Loucy (cell line): ENCODE results near the gene ATP5PB.

Experiments
- H2AFZ ChIP-seq: fragments of 200-600 bp; sonication (generic); 2 replicates; pipeline ENCODE4 v1.6.0; 2016; ENCODE audit warnings: antibody characterized with exemption, mild to moderate bottlenecking, low read length, moderate library complexity
- H3F3A ChIP-seq: fragments of 200-600 bp; 2 replicates; pipeline ENCODE4 v1.6.0; 2016; ENCODE audit warnings: antibody characterized with exemption, low read depth, mild to moderate bottlenecking
- H3K27me3 ChIP-seq: fragments of 200-600 bp; sonication (generic); 2 replicates; pipeline ENCODE4 v1.6.1; 2014; ENCODE audit warnings: low read length, mild to moderate bottlenecking; ENCODE audit not compliant: insufficient read depth, poor library complexity, severe bottlenecking
- H3K36me3 ChIP-seq: fragments of 200-600 bp; sonication (generic); 2 replicates; pipeline ENCODE4 v1.6.1; 2016; ENCODE audit warnings: low read length; ENCODE audit not compliant: insufficient read depth
- H3K4me1 ChIP-seq: fragments of 200-600 bp; sonication (generic); 2 replicates; pipeline ENCODE4 v1.5.1; 2014; ENCODE audit warnings: low read length, mild to moderate bottlenecking; ENCODE audit not compliant: insufficient read depth, poor library complexity, severe bottlenecking
- H3K4me2 ChIP-seq: fragments of 200-600 bp; sonication (generic); 2 replicates; pipeline ENCODE4 v1.6.0; 2014; ENCODE audit warnings: antibody characterized with exemption, low read length, low read depth, mild to moderate bottlenecking; ENCODE audit not compliant: poor library complexity, severe bottlenecking
- H3K4me3 ChIP-seq: fragments of 200-600 bp; sonication (generic); 2 replicates; pipeline ENCODE4 v1.5.1; 2014; ENCODE audit warnings: low read length, mild to moderate bottlenecking, mixed read lengths; ENCODE audit not compliant: poor library complexity, severe bottlenecking
- H3K79me2 ChIP-seq: fragments of 200-600 bp; sonication (generic); 2 replicates; pipeline ENCODE4 v1.6.1; 2014; ENCODE audit warnings: low read length; ENCODE audit not compliant: insufficient read depth
- H3K9ac ChIP-seq: fragments of 200-600 bp; sonication (generic); 2 replicates; pipeline ENCODE4 v1.6.0; 2014; ENCODE audit warnings: mild to moderate bottlenecking, low read depth, low read length, moderate library complexity; ENCODE audit not compliant: poor library complexity, severe bottlenecking
- H3K9me2 ChIP-seq: fragments of 200-600 bp; sonication (generic); replicated peaks from 2 replicates; pipeline ENCODE4 v1.6.1; 2016; ENCODE audit warnings: low read depth, low read length, mixed read lengths
- H3K9me3 ChIP-seq: fragments of 200-600 bp; sonication (generic); 2 replicates; pipeline ENCODE4 v1.6.1; 2014; ENCODE audit warnings: mild to moderate bottlenecking, antibody characterized with exemption, low read length, low read depth; ENCODE audit not compliant: insufficient read depth
- H4K20me1 ChIP-seq: fragments of 200-600 bp; sonication (generic); 2 replicates; pipeline ENCODE4 v1.6.0; 2014; ENCODE audit warnings: antibody characterized with exemption, low read length, mild to moderate bottlenecking; ENCODE audit not compliant: insufficient read depth, poor library complexity, severe bottlenecking
- CTCF ChIP-seq: fragments of 200-600 bp; sonication (generic); conservative IDR thresholded peaks from 2 replicates; pipeline ENCODE4 v1.5.1; 2014; ENCODE audit warnings: mild to moderate bottlenecking, antibody characterized with exemption, low read length
- EZH2phosphoT487 ChIP-seq: fragments of 200-600 bp; IDR thresholded peaks from 2 replicates; pipeline ENCODE4 v1.6.1; 2018; ENCODE audit warnings: antibody characterized with exemption, mild to moderate bottlenecking, moderate library complexity, borderline replicate concordance

ATP5PB gene

GRCh38 chr1:111489604-111490003, 40.3 kb downstream of the ATP5PB start:
- H3K4me1 ChIP-seq, result no peaks in the 10 kb centered on the region
- no peak for TF ChIP-seq CTCF
- TF ChIP-seq EZH2phosphoT487, result no peak
- no peak overlapping the region for H3K4me2 ChIP-seq
- no peaks in the 10 kb centered on the region for H3K79me2 ChIP-seq
- H3F3A ChIP-seq, result no peaks in the 10 kb centered on the region
- no peak overlapping the region for H3K9ac ChIP-seq
- no peaks in the 10 kb centered on the region for H3K9me2 ChIP-seq
- H4K20me1 ChIP-seq, result no peaks in the 10 kb centered on the region
- H3K36me3 ChIP-seq, result no peaks in the 10 kb centered on the region
- no peak overlapping the region for H3K4me3 ChIP-seq
- no peak overlapping the region for H2AFZ ChIP-seq
- H3K9me3 ChIP-seq, result no peaks in the 10 kb centered on the region
- H3K27me3 ChIP-seq, result no peaks in the 10 kb centered on the region

GRCh38 chr1:111490220-111490619, 41.0 kb downstream of the ATP5PB start:
- Histone ChIP-seq H3K9ac (no peak overlapping the region), H3K79me2 (no peaks in the 10 kb centered on the region)

GRCh38 chr1:111491070-111491469, 41.8 kb downstream of the ATP5PB start:
- no peaks in the 10 kb centered on the region for H3K27me3 ChIP-seq
- no peak overlapping the region for H3K4me2 ChIP-seq
- H3K9me3 ChIP-seq, result no peaks in the 10 kb centered on the region
- H2AFZ ChIP-seq, result no peak overlapping the region
- no peaks in the 10 kb centered on the region for H3F3A ChIP-seq
- no peaks in the 10 kb centered on the region for H3K4me1 ChIP-seq
- H3K9me2 ChIP-seq, result no peaks in the 10 kb centered on the region
- no peak for TF ChIP-seq CTCF
- no peak for TF ChIP-seq EZH2phosphoT487
- no peaks in the 10 kb centered on the region for H3K79me2 ChIP-seq
- no peaks in the 10 kb centered on the region for H4K20me1 ChIP-seq
- H3K36me3 ChIP-seq, result no peaks in the 10 kb centered on the region
- H3K9ac ChIP-seq, result no peak overlapping the region
- H3K4me3 ChIP-seq, result no peak overlapping the region

More at GRCh38 chr1:111490220-111490619, 41.0 kb downstream of the ATP5PB start:
- Histone ChIP-seq H3K4me2 (no peak overlapping the region), H4K20me1 (no peaks in the 10 kb centered on the region), H3K4me1 (no peaks in the 10 kb centered on the region), H3K4me3 (no peak overlapping the region), H3K36me3 (no peaks in the 10 kb centered on the region), H3F3A (no peaks in the 10 kb centered on the region), H3K9me2 (no peaks in the 10 kb centered on the region), H2AFZ (no peak overlapping the region), H3K9me3 (no peaks in the 10 kb centered on the region), H3K27me3 (no peaks in the 10 kb centered on the region)
- TF ChIP-seq CTCF (no peak), EZH2phosphoT487 (no peak)
